OCI-LY3 (cell line): Measurements from ENCODE around the gene TEX101.

ENCODE experiments used
- H2AFZ ChIP-seq: fragments of 200-600, 300-600 bp; shearing (Covaris generic); 2 replicates; pipeline ENCODE4 v1.6.0; 2014; ENCODE audit warnings: antibody characterized with exemption, low read depth, low read length
- H3K27ac ChIP-seq: fragments of 200-600, 300-600 bp; sonication (generic); 2 replicates; pipeline ENCODE4 v1.5.1; 2014; ENCODE audit warnings: mild to moderate bottlenecking, low read length, moderate library complexity, mixed read lengths
- H3K27me3 ChIP-seq: fragments of 200-600, 300-600 bp; sonication (generic); 2 replicates; pipeline ENCODE4 v1.6.1; 2014; ENCODE audit warnings: low read depth, low read length, mixed read lengths
- H3K36me3 ChIP-seq: fragments of 200-600, 300-600 bp; sonication (generic); replicated peaks from 2 replicates; pipeline ENCODE3; 2014; ENCODE audit warnings: low read depth, low read length, mixed read lengths
- H3K4me1 ChIP-seq: fragments of 300-600, 200-600 bp; sonication (generic); 2 replicates; pipeline ENCODE4 v1.6.1; 2014; ENCODE audit warnings: low read length, mixed read lengths
- H3K4me2 ChIP-seq: fragments of 200-600, 300-600 bp; sonication (generic); 2 replicates; pipeline ENCODE4 v1.6.1; 2014; ENCODE audit warnings: low read length, mixed read lengths
- H3K4me3 ChIP-seq: fragments of 300-600, 200-600 bp; sonication (generic); 2 replicates; pipeline ENCODE4 v1.5.1; 2014; ENCODE audit warnings: antibody characterized with exemption, mild to moderate bottlenecking, low read length, moderate library complexity
- H3K79me2 ChIP-seq: fragments of 300-600, 200-600 bp; shearing (Covaris generic); 2 replicates; pipeline ENCODE4 v1.6.1; 2014; ENCODE audit warnings: mild to moderate bottlenecking, low read length, mixed read lengths
- H3K9ac ChIP-seq: fragments of 300-600, 200-600 bp; shearing (Covaris generic); 2 replicates; pipeline ENCODE4 v1.6.0; 2014; ENCODE audit warnings: mild to moderate bottlenecking, low read length, moderate library complexity
- H3K9me3 ChIP-seq: fragments of 200-600, 300-600 bp; shearing (Covaris generic); 2 replicates; pipeline ENCODE4 v1.6.1; 2014; ENCODE audit warnings: low read length, mixed read lengths; ENCODE audit not compliant: insufficient read depth
- H4K20me1 ChIP-seq: fragments of 200-600, 300-600 bp; sonication (generic); 2 replicates; pipeline ENCODE4 v1.6.1; 2016; ENCODE audit warnings: low read length, mixed read lengths; ENCODE audit not compliant: insufficient read depth
- CTCF ChIP-seq: fragments of 200-600, 300-600 bp; sonication (generic); IDR thresholded peaks from 2 replicates; pipeline ENCODE4 v1.5.1; 2014; ENCODE audit warnings: antibody characterized with exemption, low read length, low read depth
- EZH2phosphoT487 ChIP-seq: fragments of 200-600 bp; shearing (Covaris generic); IDR thresholded peaks from 2 replicates; pipeline ENCODE4 v1.6.1; 2018; ENCODE audit warnings: antibody characterized with exemption, mixed run types, low read depth

The TEX101 gene

DNA sequence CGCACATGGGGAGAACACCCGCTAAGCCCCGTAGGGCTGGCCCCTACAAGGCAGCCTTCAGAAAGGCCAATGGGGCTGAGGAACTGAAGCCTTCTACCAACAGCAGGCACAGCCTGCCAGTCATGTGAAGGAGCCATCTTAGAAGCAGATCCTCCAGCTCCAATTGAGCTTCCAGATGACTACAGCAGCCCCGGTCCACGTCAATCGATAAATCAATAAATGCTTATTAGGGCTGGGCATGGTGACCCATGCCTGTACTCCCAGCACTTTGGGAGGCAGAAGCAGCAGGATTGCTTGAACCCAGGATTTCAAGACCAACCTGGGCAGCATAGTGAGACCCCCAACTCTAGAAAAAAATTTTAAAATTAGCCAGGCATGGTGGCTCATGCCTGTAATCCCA, 23.0 kb downstream of the TEX101 start:
- no peak overlapping the region for H3K27ac ChIP-seq
- H3K4me2 ChIP-seq = no peak overlapping the region
- H3K36me3 ChIP-seq = no peaks in the 10 kb centered on the region
- H3K9ac ChIP-seq = no peak overlapping the region
- TF ChIP-seq CTCF = no peak
- TF ChIP-seq EZH2phosphoT487 = no peak
- no peaks in the 10 kb centered on the region for H3K79me2 ChIP-seq
- no peak overlapping the region for H2AFZ ChIP-seq
- H3K4me1 ChIP-seq = no peaks in the 10 kb centered on the region
- H4K20me1 ChIP-seq = no peaks in the 10 kb centered on the region
- no peak overlapping the region for H3K4me3 ChIP-seq
- H3K9me3 ChIP-seq = no peaks in the 10 kb centered on the region
- peaks cover 19% of the 10 kb centered on the region for H3K27me3 ChIP-seq

DNA sequence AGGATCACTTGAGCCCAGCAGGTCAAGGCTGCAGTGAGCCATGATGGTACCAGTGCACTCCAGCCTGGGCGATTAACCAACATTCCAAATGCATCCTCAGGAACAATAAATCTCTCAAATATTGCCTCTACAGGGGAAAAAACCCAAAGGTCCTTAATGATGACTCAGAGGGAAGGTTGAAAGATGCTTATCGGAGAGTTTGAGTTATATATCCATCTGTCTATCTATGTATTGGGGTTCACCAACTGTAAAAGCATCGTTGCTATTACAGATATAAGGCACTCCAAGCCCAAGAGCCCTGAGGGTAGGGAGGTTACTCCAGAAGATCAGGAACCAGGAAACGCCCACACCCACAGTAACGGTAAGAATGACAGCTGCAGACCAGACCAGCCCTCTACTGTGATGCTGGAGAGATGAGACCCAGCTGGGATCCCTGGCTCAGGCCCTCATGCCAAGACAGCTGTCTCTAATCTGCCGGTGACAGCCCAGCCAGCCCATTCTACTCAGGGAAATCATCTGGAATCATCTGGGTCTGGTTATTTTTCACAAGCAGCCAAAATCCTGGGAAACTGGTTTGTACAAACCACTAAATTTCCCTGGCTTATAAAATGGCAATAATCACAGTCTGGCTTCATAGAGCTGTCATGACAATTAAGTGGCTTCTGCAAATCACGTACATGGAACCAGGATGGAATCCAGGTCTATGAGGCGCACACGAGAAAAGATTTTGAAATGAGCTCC, 23.8 kb downstream of the TEX101 start:
- H3K27me3 ChIP-seq = peaks cover 20% of the 10 kb centered on the region
- H3K9ac ChIP-seq = no peak overlapping the region
- H3K36me3 ChIP-seq = no peaks in the 10 kb centered on the region
- no peaks in the 10 kb centered on the region for H3K79me2 ChIP-seq
- H3K4me2 ChIP-seq = no peak overlapping the region
- no peaks in the 10 kb centered on the region for H4K20me1 ChIP-seq
- H2AFZ ChIP-seq = no peak overlapping the region
- no peak overlapping the region for H3K4me3 ChIP-seq
- H3K4me1 ChIP-seq = no peaks in the 10 kb centered on the region
- no peaks in the 10 kb centered on the region for H3K9me3 ChIP-seq
- TF ChIP-seq EZH2phosphoT487 (no peak), CTCF (no peak)
- H3K27ac ChIP-seq = no peak overlapping the region

GRCh38 chr19:43439032-43439708, 24.5 kb downstream of the TEX101 start:
- no peaks in the 10 kb centered on the region for H4K20me1 ChIP-seq
- H3K4me2 ChIP-seq = no peak overlapping the region
- no peaks in the 10 kb centered on the region for H3K36me3 ChIP-seq
- no peak overlapping the region for H3K4me3 ChIP-seq
- no peak overlapping the region for H2AFZ ChIP-seq
- H3K9me3 ChIP-seq = no peaks in the 10 kb centered on the region
- no peak overlapping the region for H3K27ac ChIP-seq
- no peak overlapping the region for H3K9ac ChIP-seq
- TF ChIP-seq CTCF (no peak), EZH2phosphoT487 (no peak)
- H3K79me2 ChIP-seq = no peaks in the 10 kb centered on the region
- H3K27me3 ChIP-seq = peaks cover 22% of the 10 kb centered on the region
- no peaks in the 10 kb centered on the region for H3K4me1 ChIP-seq

GRCh38 chr19:43439709-43440063, 25.0 kb downstream of the TEX101 start:
- Histone ChIP-seq H3K4me3 (no peak overlapping the region), H2AFZ (no peak overlapping the region), H3K79me2 (no peaks in the 10 kb centered on the region), H3K27ac (no peak overlapping the region), H4K20me1 (no peaks in the 10 kb centered on the region), H3K9ac (no peak overlapping the region), H3K9me3 (no peaks in the 10 kb centered on the region), H3K27me3 (peaks cover 18% of the 10 kb centered on the region), H3K4me1 (no peaks in the 10 kb centered on the region), H3K36me3 (no peaks in the 10 kb centered on the region), H3K4me2 (no peak overlapping the region)
- TF ChIP-seq CTCF (no peak), EZH2phosphoT487 (no peak)
